NOMO-1 (cell line): ENCODE data around the gene FGF3.

ENCODE experiments used
- DNase-seq, 2 experiments: peaks; one replicate each; lab custom pipeline; 2025; ENCODE audit not compliant: unreplicated experiment in 2 of 2; lab: John Stamatoyannopoulos, UW

Gene FGF3

GRCh38 chr11:69825941-69826340 is 6.7 kb upstream of the FGF3 start:
- no peak for DNase-seq

GRCh38 chr11:69825037-69825834 is 6.0 kb upstream of the FGF3 start:
- no peak for DNase-seq

DNA sequence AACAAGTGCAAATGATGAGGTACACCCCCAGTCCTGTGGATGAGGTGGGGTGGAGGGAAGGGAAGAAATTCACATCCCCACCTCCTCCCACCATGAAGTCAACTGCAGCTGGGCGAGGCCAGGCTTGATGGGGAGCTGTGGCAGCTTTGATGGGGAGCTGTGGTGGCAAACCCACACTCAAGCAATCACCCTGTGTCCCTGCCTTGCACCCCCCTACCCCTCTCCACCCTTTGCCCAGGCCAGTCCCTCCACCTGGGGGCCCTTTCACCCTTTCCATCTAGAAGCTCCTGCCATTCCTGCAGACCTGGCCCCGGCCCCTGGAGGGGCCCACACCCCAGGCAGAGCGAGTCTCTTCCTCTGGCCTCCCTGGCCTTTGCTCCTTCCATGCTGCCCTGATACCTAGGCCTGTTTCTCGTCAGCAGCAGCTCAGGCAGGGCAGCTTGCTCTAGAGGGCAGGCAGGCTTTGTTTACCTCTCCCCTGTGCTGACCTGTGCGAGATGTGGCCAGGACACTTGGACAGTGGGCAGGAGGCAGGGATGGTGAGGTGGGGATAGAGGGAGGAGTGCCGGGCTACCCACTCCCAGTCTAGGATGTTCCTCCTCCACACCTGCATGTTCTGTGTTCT is 4.5 kb upstream of the FGF3 start:
- no peak for DNase-seq

DNA sequence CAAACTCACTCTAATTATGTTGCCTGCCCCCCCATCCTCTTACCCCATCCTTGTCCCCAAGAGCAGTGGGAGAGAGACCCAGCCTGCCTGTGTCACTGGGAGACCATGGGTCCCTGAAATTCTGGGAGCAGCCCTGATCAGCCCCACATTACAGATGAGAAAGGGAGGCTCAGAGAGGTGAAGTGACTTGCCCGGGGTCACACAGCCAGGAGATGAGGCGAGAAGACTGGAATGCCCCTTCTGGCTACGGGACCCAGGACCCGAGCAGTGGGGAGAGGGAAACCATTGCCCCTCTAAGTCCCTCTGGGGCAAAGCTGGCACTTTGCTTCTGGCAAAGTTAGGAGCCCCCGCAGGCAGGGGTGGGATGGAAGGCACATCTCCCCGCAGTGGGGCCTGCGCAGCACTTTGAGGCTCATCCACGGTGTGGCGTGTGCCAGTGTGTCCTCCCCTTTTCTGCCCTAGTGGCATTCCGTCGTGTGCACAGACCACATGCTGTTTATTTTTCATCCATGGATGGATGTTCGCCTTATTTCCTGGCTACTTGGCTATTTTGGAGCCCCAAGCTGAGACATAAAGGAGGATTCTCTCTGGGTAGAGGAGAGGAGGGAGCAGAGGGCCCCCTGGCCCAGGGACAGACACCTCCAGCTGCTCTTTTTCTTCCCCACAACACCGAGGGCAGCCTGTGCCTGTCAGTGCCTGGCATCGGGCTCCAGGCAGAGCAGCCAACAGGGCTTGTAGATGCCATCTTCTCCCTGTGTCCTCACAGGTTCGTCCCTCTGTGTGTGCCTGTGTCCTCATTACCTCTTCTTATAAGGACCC is 3.7 kb upstream of the FGF3 start:
- no peak for DNase-seq

DNA sequence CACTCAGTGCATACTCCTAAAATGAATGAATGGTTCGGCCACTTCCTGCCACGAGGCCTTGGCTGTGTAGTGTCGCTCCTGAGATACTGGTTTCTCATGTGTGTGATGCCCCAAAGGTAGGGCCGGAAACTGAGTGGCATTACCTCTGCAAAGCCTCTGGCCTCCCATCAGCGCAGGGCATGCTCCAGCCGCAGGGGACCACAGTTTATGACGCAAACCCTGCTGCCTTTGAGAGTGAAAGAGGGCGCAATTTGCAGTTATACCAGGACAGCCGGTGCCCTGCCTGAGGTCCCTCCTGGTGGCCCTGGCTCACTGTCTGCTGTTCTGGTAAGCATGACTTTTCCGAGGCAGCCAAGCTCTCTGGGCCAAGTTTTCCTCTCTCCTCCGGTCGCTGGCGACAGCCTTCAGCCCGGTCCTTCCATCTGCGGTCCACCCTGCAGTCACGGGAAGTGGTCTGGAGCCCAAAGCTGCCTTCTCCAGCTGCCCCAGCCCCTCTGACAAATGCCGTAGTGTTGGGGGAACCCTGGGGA is 2.4 kb upstream of the FGF3 start:
- DNase-seq: no peak

- DNase-seq: no peak
These were observed 1.2 kb upstream of the FGF3 start for GRCh38 chr11:69820441-69820840.

- DNase-seq: no peak
These were observed 390 bp upstream of the FGF3 start for GRCh38 chr11:69819541-69820070.

GRCh38 chr11:69818231-69818602 is 999 bp downstream of the FGF3 start:
- DNase-seq: no peak

DNA sequence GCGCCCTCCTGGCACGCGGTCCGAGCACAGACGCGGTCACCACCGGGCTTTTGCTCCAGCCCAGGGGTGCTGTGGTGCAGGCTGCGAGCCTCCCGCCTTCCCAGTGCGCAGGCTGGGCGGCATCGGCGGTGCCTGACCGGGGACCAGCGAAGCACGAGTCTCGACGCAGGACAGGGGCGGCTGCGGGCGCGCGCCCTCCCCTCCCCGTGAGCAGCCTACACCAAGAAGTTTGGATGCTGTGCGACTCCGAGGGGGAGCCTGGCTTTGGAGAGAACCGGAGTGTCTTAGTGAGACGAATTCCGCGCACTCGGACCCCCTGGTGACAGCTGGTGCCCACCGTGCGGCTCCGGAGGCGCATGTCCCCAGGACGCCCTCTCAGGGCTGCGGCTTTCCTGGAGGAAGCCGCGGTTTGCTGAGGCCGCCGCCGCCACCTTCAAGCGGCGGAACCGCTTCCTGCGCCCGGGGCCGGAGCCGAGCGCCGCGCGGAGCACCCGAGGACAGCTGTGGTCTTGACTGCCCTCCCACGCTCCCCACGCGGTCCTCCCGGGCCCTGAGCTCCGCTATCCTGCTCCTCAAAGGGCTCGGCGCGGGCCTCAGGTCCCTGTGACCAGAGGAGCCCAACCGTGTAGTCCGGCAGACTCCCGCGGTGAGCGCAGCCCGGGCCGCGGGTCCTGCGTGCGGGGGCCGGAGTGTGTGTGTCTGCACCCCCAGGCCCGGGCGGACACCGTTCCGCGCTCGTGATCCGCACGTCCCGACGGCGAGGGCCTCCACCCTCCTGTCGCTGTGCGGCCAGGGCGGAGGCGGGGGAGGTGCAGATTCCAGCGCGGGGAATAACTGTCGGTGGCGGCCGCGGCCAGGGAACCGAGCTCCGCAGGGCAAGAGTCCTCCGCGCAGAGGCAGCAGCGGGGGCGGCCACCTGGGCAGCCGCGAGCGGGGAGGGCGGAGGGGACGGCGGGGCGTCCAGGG is 1.7 kb downstream of the FGF3 start:
- DNase-seq: no peak

DNA sequence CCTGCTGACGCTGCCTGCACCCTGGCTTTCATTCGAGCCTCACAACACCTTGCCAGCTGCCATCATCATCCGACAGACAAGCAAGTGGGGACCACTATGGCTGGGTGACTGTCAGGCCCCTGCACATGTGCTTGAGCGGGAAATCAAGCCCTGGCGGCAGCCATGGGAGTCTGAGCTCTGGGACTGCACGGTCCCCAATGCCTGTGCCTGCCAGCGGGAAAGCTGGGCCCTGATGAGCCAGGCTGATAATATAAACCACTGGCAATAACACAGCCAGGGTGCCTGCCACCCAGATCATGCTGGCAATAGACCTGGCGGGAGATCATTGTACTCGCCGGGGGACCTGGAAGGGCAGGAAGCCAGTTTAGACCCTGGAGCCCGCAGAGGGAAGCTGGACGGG is 2.5 kb downstream of the FGF3 start:
- no peak for DNase-seq

- DNase-seq: no peak
These were observed 3.2 kb downstream of the FGF3 start for GRCh38 chr11:69815973-69816372.

- DNase-seq: no peak
These were observed 4.3 kb downstream of the FGF3 start for GRCh38 chr11:69814902-69815301.

- no peak for DNase-seq
These were observed 4.8 kb downstream of the FGF3 start for GRCh38 chr11:69814411-69814810.

- no peak for DNase-seq
These were observed 5.4 kb downstream of the FGF3 start for GRCh38 chr11:69813839-69814238.

- no peak for DNase-seq
These were observed 6.3 kb downstream of the FGF3 start for GRCh38 chr11:69812946-69813345.

DNA sequence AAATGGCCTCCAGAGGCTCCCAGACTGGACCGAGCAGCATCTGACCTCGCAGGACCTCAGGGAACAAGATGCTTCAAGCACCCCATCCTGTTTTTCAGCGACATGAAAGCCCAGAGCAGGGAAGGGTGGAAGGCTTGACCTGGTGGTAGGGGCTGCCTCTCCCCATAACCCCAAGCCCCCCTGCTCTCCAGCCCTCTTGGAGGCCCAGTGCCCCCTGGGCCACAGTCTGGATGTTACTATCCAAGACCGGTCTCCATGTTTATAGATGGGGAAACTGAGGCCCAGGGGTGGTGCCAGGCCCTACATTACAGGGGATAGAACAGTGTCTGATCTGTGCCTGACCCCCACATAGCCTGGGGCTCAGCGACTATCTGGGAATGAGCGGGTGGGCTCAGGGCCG is 7.0 kb downstream of the FGF3 start:
- no peak for DNase-seq

- DNase-seq: no peak
These were observed 7.8 kb downstream of the FGF3 start for GRCh38 chr11:69811431-69811830.

DNA sequence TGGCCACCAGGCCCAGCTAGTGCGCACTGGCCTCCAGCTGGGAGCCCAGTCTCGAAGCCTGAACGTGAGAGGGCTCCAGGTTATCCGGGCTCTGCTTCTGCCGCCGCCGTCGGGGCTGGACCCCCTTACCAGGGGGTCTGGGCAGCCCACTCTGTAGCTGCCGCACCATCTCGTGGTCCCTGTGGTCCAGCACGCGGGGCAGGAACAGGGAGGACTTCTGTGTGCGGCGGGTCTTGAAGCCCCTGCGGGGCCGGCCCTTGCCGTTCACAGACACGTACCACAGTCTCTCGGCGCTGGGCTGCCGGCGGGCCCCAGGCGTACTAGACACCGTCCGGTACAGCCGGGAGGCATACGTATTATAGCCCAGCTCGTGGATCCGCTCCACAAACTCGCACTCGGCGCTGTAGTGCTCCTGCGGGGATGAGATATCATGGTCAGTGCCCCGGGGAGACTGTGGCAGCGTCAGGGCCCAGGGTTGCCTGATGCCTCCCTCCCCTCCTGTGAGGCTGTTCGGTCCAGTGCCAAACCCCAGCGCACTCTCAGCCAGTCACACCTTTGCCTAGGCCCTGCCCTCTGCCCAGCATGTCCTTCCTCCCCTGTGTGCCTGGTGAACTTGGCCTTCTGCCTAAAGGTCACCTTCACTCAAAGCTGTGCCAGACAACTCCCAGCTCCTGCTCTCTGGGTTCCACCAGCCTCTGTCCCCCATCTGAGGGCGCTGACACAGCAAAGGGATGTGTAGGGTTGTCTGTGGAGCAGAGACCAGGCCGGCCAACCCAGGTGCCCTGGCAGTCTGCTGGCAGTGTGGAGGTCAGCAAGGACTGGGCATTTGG is 8.7 kb downstream of the FGF3 start:
- no peak for DNase-seq

DNA sequence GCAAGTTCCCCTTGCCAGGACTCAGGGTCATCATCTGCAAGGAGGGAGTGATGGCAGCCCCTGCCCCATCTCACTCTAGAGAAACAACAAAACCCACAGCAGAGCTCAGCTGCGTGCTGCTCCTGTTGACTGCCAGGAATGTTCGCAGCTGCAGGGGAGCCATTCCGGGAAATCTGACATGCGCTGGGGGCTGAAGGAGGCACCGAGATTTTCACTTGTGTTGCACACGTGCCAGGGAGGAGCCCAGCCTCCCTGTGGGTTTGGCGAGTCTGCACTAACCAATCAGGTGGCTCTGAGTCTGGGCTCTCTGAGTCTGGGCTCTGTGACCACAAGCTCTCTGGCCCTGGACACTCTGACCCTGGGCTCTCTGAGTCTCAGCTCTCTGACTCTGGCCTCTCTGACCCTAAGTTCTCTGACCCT is 10.5 kb downstream of the FGF3 start:
- DNase-seq: no peak
